Spinal cord (tissue), 10 donors: ENCODE data around the gene PPP6R1. TPM values are rescaled to one million over a fixed set of nuclear protein-coding genes. Genes with fewer than 3 reads are reported as not detected.
"Not testable (repeated sequence)": the region's sequence is repeated elsewhere in the genome, so short reads cannot be mapped to it uniquely, and the experiment has no call there.

Source experiments
- DNase-seq, 6 donors: peaks; one replicate each; pipeline versions ENCODE4 v3.0.0 to v3.0.0-alpha.2; 2013 to 2015; ENCODE audit warnings: low spot score in 6 of 6, low read depth in 4 of 6
- H3K27ac ChIP-seq: one replicate; pipeline ENCODE4 v1.5.1; 2013; ENCODE audit warnings: low read depth, low read length, control low read depth
- H3K27me3 ChIP-seq: one replicate; pipeline ENCODE4 v1.6.1; 2013; ENCODE audit warnings: low read length; ENCODE audit not compliant: control insufficient read depth, insufficient read depth
- H3K36me3 ChIP-seq: one replicate; pipeline ENCODE4 v1.6.1; 2013; ENCODE audit warnings: low read length; ENCODE audit not compliant: control insufficient read depth, insufficient read depth
- H3K4me1 ChIP-seq: one replicate; pipeline ENCODE4 v1.6.1; 2013; ENCODE audit warnings: low read length; ENCODE audit not compliant: control insufficient read depth, insufficient read depth
- H3K4me3 ChIP-seq: one replicate; pipeline ENCODE4 v1.5.1; 2013; ENCODE audit warnings: low read depth, low read length, control low read depth
- H3K9me3 ChIP-seq: one replicate; pipeline ENCODE4 v1.6.1; 2013; ENCODE audit warnings: low read length; ENCODE audit not compliant: control insufficient read depth, insufficient read depth
- WGBS: methylation state at CpG from one replicate; pipeline ENCODE4 v1.1.5; 2013; ENCODE audit warnings: missing lambda C conversion rate; ENCODE audit not compliant: insufficient coverage; 5-methylcytosine and 5-hydroxymethylcytosine counted together
- polyA plus RNA-seq, 2 donors: library from polyadenylated mRNA; unstranded; fragments of 120-200 nt; gene quantifications; one replicate each; pipeline ENCODE4 v1.2.1, GENCODE V29; 2013; ENCODE audit not compliant: insufficient read length in 2 of 2
- total RNA-seq, 2 donors: library from RNA; depleted of rRNA in 1 of 2; stranded (reverse); fragments of 120-200 nt in 1 of 2; fragments of >200 nt in 1 of 2; gene quantifications; one replicate each; pipeline versions ENCODE4 v1.2.3 to v1.2.4, GENCODE V29; 2013 to 2014
- donor health status: healthy.

PPP6R1 gene
- total and polyA plus RNA-seq, 4 donors = 22.6 to 66.8 (median 41.4) TPM

- Histone ChIP-seq H3K9me3 (no peaks in the 10 kb centered on the region), H3K4me3 (no peak overlapping the region), H3K4me1 (no peaks in the 10 kb centered on the region), H3K36me3 (peaks cover 83% of the 10 kb centered on the region), H3K27me3 (no peaks in the 10 kb centered on the region), H3K27ac (no peak overlapping the region)
- DNase-seq = no peak
- 77% methylated on average over 9 of the region's 9 CpGs for WGBS
Measured at GRCh38 chr19:55226273-55226672, 32.5 kb downstream of the PPP6R1 start.

DNA sequence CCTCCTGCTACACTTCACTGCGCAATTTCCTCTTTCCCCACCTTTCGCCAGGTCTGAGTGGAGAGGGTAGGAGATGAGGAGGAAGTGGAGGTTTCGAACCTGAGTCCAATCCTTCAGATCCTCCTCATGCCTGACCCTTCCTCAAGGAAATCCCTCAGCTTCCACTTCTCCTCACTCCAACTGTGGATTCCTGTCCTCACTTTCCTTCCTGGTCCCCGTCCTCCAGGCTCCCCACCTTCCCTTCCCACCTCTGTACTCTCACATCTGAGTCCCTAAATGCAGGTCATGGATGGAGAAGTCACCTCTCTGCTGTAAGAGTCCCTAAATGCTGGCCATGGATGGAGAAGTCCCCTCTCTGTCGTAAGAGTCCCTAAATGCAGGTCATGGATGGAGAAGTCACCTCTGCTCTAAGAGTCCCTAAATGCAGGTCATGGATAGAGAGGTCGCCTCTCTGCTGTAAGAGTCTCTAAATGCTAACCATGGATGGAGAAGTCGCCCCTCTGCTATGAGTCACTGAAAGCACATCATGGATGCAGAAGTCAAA lies 33.3 kb downstream of the PPP6R1 start:
- H3K9me3 ChIP-seq = no peaks in the 10 kb centered on the region
- H3K4me3 ChIP-seq = no peak overlapping the region
- no peak overlapping the region for H3K27ac ChIP-seq
- peaks cover 75% of the 10 kb centered on the region for H3K36me3 ChIP-seq
- WGBS = 98% methylated on average over 4 of the region's 7 CpGs
- no peak for DNase-seq
- no peaks in the 10 kb centered on the region for H3K4me1 ChIP-seq
- no peaks in the 10 kb centered on the region for H3K27me3 ChIP-seq

DNA sequence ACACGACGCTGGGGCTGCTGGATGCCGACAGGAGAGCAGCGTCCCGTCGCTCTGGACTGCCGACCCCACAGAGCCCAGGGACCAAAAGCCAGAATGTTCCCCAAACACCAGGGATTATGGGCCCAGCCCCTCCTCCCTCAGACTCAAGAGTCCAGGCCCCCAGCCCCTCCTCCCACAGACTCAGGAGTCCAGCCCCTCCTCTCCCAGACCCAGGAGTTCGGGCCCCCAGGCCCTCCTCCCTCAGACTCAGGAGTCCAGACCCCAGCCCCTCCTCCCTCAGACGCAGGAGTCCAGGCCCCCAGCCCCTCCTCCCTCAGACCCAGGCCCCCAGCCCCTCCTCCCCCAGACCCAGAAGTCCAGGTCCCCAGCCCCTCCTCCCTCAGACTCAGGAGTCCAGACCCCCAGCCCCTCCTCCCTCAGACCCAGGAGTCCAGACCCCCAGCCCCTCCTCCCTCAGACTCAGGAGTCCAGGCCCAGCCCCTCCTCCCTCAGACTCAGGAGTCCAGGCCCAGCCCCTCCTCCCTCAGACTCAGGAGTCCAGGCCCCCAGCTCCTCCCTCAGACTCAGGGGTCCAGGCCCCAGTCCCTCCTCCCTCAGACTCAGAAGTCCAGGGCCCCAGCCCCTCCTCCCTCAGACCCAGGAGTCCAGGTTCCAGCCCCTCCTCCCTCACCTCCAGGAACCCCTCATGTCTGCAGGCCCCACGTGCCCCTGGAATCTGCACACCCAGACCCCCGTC lies 34.0 kb downstream of the PPP6R1 start:
- H3K27ac ChIP-seq, H3K4me3 ChIP-seq, H3K27me3 ChIP-seq, H3K4me1 ChIP-seq, DNase-seq, H3K9me3 ChIP-seq: not testable (repeated sequence)
- H3K36me3 ChIP-seq = peaks cover 69% of the 10 kb centered on the region
- 73% methylated on average over 7 of the region's 11 CpGs for WGBS

DNA sequence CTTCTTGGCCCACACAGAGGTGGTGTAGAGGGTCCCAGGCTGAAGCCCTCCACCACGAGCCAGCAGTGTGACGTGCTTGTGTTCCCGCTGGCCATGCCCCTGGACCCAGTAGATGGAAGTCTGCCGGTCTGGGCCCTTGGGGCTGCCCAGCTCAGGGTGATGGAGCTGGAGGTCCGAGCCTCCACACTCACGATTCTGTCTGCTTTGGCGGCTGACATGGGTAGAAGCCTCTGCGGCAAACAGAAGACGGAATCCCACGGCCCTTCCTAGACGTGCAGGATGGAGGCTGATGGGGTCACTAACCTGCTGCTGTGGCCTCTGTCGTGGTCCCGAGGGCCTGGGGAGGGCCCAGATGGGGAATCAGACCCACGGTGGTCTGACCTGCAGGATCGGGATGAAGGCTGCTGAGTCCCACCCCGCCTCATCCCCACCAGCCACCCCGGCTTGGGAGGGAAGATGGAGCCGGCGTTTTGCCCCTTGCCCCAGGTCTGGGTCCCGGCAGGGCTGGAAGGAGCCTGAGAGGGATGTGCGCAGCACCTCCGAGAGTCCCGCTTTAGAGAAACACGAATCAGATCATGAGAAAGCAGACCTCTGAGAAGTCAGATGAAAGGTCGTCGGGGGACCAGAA lies 34.7 kb downstream of the PPP6R1 start:
- Histone ChIP-seq H3K4me1 (no peaks in the 10 kb centered on the region), H3K27ac (no peak overlapping the region), H3K36me3 (peaks cover 62% of the 10 kb centered on the region), H3K4me3 (no peak overlapping the region), H3K27me3 (no peaks in the 10 kb centered on the region), H3K9me3 (no peaks in the 10 kb centered on the region)
- WGBS = 79% methylated on average over 22 of the region's 26 CpGs
- DNase-seq = no peak

DNA sequence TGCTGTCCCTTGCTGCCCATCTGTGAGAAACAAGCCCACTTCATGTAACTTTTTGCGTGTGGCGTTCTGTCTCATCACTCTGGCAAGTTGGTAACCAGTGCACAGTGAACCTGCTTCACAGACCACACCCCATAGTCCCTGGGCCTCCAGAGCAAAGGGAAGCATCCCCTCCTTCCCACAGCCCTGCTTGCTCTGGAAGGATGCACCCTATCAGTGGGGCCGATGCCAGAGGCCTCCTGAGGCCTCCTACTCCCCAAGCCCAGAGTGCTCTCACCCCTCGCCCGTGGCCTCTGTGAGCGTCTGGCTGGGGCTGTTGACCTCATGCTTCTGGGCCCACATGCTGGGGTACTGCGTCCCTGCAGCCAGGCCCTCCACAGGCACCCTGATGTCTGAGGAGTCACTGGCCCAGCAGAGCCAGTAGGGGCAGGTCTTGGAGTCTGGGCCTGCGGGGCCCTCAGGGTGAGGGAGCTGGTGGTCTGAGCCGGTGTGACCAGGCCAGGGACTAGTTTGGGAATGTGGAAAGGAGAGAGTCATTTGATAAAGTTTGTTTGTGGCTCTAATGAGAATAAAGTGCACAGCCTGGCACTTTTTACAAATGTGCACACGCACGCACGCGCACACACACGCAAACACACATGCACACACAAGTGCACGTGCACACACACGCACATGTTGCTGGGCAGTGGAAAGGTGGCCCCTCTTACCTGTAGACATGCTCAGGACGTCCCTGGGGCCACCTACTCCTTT lies 35.4 kb downstream of the PPP6R1 start:
- Histone ChIP-seq H3K4me3 (no peak overlapping the region), H3K4me1 (no peaks in the 10 kb centered on the region), H3K27me3 (no peaks in the 10 kb centered on the region), H3K9me3 (no peaks in the 10 kb centered on the region), H3K36me3 (peaks cover 55% of the 10 kb centered on the region), H3K27ac (no peak overlapping the region)
- WGBS = 85% methylated on average over 16 of the region's 17 CpGs
- no peak for DNase-seq

DNA sequence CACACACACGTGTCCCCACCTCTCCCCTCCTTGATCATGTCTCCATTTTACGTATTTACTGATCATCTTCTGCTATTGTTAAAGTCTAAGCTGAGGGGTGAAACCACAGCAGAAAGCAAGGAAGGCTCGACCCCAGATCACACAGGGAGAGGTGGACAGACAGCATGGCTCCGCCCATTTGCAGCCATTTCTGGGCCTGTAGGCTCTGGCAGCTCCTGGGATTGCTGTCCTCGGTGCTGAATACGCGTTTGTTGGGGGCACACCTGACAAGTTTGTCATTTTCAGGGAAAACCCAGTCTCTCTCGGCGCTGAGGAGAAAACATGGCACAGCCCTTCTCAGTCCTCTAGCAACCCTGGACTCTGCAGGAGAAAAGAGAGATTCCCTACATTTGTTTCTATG lies 38.3 kb downstream of the PPP6R1 start:
- no peak overlapping the region for H3K27ac ChIP-seq
- peaks cover 26% of the 10 kb centered on the region for H3K36me3 ChIP-seq
- 65% methylated on average over 6 of the region's 9 CpGs for WGBS
- H3K4me3 ChIP-seq = no peak overlapping the region
- DNase-seq = no peak
- H3K9me3 ChIP-seq = no peaks in the 10 kb centered on the region
- H3K4me1 ChIP-seq = peaks cover 13% of the 10 kb centered on the region
- H3K27me3 ChIP-seq = no peaks in the 10 kb centered on the region

GRCh38 chr19:55216461-55217198 lies 42.2 kb downstream of the PPP6R1 start:
- 8% methylated on average over 28 of the region's 36 CpGs for WGBS
- Histone ChIP-seq H3K9me3 (no peaks in the 10 kb centered on the region), H3K27me3 (no peaks in the 10 kb centered on the region), H3K4me1 (peaks cover 13% of the 10 kb centered on the region), H3K36me3 (no peaks in the 10 kb centered on the region), H3K4me3 (peak overlapping the region; percentile 44), H3K27ac (no peak overlapping the region)
- peak; percentile 66 to 99 (median 84) for DNase-seq

DNA sequence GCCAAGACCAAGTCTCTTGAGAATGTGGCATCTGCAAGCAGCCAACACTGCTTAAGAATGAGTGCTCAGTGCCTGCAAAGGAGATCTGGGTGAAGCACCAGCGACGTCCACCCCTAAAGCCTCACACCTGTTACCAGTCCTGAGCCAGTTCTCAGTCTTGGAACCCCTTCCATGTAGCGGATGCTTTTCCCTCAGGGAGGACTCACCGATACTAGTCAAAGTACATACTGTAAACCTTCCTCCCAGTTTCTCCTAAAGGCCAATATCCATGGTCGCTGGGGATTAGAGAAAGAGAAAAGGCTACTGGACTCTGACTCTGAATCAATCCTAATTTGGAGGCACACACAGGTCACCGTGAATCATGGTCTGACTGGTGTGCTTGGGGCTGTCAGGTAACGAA lies 45.3 kb downstream of the PPP6R1 start:
- Histone ChIP-seq H3K4me1 (peaks cover 13% of the 10 kb centered on the region), H3K36me3 (no peaks in the 10 kb centered on the region), H3K27ac (no peak overlapping the region), H3K9me3 (no peaks in the 10 kb centered on the region), H3K27me3 (no peaks in the 10 kb centered on the region), H3K4me3 (no peak overlapping the region)
- 87% methylated on average over 4 of the region's 7 CpGs for WGBS
- DNase-seq = no peak

DNA sequence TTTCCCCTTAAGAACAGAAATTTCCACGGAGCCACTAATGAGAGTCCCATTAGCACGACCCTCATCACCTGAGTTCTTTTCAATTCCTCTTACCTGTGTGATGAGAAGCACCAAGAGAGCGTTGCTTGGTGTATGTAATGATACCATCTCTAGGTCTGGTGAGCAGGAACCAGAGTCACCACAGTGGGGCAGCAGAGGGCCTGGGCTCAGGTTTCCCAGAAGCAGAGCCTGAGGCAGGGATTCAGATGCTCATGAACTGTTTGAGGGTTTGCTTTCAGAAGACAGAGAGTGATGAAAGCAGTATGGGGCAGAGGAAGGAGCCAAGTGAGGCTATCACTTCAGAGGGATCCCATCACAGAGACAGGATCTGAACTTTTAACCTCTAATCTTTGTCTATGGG lies 46.4 kb downstream of the PPP6R1 start:
- H3K27ac ChIP-seq = no peak overlapping the region
- no peaks in the 10 kb centered on the region for H3K36me3 ChIP-seq
- H3K4me1 ChIP-seq = peaks cover 12% of the 10 kb centered on the region
- no peak for DNase-seq
- no peak overlapping the region for H3K4me3 ChIP-seq
- no peaks in the 10 kb centered on the region for H3K9me3 ChIP-seq
- H3K27me3 ChIP-seq = no peaks in the 10 kb centered on the region
- 80% methylated on average over 1 of the region's 3 CpGs for WGBS
